Anterior cingulate cortex (tissue), 58 donors: ENCODE measurements around the gene FIGNL2.
A peak's percentile ranks its signal among the peaks of the same experiment; 100 is the strongest.

Experiments used
- DNase-seq, 58 donors: peaks; one replicate each; lab custom pipeline; 2025; lab: John Stamatoyannopoulos, UW

Gene FIGNL2

DNA sequence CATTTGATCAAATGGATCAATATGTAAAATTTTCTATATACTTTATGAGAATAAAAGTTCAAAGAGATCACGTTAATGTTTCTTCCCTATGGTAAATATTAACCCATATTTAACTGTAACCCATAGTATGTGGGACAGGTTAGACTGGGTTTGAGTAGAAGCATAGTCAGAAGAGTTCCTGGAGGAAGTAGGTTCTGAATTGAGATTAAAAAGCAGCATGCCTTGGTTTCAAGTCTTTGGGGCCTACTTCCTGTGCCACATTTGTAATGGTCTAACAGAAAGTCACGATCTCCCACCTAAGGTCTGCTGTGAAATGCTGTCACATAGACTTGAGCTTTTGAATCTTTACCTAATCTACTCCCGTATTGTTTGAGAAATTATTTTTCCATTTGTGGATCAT lies 63.8 kb downstream of the FIGNL2 start:
- DNase-seq, result no peak

DNA sequence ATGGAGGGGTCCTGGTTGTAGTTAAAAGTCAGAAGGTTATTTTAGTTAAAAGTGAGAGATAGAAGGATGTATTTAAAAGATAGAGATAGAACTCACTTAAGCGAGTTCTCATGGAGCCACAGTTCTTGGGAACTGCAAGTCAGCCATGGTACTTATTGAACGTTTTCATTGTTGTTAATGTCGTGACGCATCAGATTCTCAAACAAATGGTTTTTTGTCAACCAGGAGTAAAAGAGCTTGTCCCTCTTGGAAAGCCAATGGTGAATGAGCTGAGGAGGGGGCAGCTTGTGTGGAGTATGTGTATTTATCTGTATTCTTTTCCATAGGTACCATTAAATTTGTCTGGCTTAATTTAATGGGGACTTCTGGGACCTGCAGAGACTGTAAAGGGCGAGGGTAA lies 68.6 kb downstream of the FIGNL2 start:
- peak in 1 of 58 donors; percentile 38 for DNase-seq

DNA sequence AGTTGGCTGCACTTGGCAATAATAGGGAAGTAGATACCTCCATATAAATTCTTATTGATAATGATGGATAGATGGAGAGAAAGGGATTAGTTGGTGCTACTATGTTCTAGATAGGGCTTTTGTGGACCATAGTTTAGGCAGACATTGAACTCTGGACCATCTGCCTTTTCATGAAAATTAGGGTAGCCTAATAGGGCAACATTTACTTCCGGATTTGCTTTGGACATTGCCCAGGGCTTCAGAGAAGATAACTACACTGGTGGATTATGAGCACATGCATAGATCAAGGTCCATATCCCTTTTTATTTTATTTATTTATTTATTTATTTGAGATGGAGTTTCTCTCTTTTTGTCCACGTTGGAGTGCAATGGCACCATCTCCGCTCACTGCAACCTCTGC lies 70.5 kb downstream of the FIGNL2 start:
- no peak for DNase-seq

DNA sequence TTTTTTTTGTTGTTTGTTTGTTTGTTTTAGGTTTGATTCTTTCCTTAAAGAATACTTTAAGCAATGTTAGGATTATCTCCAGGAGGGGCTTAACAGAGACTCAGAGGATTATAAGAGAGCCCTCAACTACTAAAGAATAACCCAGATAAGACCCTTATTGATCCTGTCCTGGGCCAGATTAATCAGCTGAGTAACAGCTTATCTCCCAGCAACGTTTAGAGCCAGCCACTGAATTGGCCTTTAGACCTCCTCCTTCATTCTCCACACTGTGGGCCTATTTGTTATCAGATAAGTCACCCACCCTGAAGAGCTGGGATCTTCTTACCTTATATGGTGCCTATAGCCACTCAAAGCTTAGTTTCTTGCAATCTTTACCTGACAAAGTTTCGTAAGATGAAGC lies 71.1 kb downstream of the FIGNL2 start:
- DNase-seq, result no peak

DNA sequence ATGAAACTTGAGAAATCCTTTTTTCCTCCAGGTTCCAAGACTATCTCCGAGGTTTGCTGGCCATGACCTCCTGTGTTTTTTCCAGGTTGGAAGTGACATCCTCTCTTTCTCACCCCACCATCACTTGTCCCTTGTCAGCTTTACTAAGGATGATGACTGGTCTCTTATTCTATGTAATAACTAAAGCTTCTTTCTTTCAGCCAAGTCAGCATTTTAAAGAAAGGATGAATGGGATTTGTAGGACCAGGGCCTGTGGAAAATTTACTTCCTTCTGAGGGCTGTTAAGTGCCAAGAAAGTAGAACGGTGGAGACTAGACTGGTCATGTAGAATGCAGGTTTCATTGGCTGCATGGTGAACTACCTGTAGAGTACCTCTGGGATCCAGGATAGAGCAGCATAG lies 73.6 kb downstream of the FIGNL2 start:
- no peak for DNase-seq

DNA sequence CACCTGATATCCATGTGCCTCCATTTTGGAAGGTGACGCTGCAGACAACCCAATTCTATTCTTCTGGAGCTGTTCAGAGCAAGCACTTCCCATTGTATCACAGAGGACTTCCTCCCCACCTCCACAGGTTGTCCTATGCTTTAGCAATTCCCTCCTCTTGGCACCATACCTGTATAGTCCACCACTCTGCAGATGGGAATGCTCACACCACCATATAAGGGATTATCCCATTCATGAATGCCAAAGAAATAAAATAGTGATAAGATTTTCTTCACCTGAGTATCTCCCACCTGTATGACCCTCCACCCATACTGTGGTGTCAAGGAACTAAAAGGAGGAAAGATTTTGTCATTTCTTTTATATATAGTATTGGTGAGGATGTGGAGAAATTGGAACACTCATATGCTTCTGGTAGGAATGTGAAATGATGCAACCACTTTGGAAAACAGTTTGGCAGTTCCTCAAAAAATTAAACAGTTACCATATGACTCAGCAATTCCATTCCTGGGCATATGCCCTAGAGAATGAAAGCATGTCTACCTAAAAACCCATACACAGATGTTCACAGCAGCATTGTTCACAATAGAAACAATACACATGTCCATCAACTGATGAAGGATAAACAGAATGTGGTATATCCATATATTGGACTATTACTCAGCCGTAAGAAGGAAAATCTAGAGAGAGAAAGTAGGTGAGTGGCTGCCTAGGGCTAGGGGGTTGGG lies 75.2 kb downstream of the FIGNL2 start:
- DNase-seq, result no peak

DNA sequence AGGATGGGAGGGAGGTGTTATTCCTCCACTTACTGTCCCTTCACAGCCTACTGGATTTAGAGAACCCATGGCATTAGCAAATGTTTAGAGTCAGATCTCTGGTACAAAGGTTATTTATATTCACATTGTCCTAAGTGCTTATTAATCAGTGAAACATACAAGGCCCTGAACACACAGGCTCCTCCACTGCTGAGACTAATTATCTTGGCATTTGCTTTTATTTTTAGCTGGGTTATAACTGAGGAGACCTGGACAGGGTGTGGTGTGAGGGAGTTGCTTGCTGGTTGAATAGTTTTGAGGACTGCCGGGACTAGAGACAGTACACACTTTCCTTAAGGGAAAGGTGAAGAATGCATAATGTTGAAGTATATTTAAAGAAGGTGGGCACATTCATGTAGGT lies 77.5 kb downstream of the FIGNL2 start:
- no peak for DNase-seq
